RKO (cell line): ENCODE measurements around the gene PRKAR2B.

Source experiments
- DNase-seq: peaks from one replicate; pipeline ENCODE4 v3.0.0-alpha.2; 2016; ENCODE audit warnings: low spot score

PRKAR2B gene

GRCh38 chr7:107185716-107186115 is 141.2 kb downstream of the PRKAR2B start:
- no peak for DNase-seq

GRCh38 chr7:107186240-107186639 is 141.7 kb downstream of the PRKAR2B start:
- no peak for DNase-seq

- DNase-seq: no peak
Observed at GRCh38 chr7:107187774-107188173, 143.3 kb downstream of the PRKAR2B start.

- no peak for DNase-seq
Observed at GRCh38 chr7:107190090-107190489, 145.6 kb downstream of the PRKAR2B start.

GRCh38 chr7:107194052-107194451 is 149.5 kb downstream of the PRKAR2B start:
- peak; percentile 43 for DNase-seq

- no peak for DNase-seq
Observed at GRCh38 chr7:107196834-107197610, 152.5 kb downstream of the PRKAR2B start.

GRCh38 chr7:107201795-107202450 is 157.4 kb downstream of the PRKAR2B start:
- peak; percentile 59 for DNase-seq

GRCh38 chr7:107203607-107204006 is 159.1 kb downstream of the PRKAR2B start:
- DNase-seq: no peak

GRCh38 chr7:107206136-107206535 is 161.6 kb downstream of the PRKAR2B start:
- DNase-seq: no peak

GRCh38 chr7:107206706-107207105 is 162.2 kb downstream of the PRKAR2B start:
- no peak for DNase-seq

GRCh38 chr7:107207459-107207858 is 163.0 kb downstream of the PRKAR2B start:
- no peak for DNase-seq

- DNase-seq: no peak
Observed at GRCh38 chr7:107208024-107208521, 163.6 kb downstream of the PRKAR2B start.

GRCh38 chr7:107208563-107208962 is 164.1 kb downstream of the PRKAR2B start:
- DNase-seq: no peak

- DNase-seq: no peak
Observed at GRCh38 chr7:107209565-107209964, 165.1 kb downstream of the PRKAR2B start.

GRCh38 chr7:107210400-107210799 is 165.9 kb downstream of the PRKAR2B start:
- no peak for DNase-seq
